Vagina (tissue), 2 donors: Measurements from ENCODE around the gene ELOVL1.

Source experiments
- POLR2A ChIP-seq, 2 donors: fragments of 450-650 bp; IDR thresholded peaks; one replicate each; pipeline ENCODE4 v1.6.1; 2017; ENCODE audit warnings: antibody characterized with exemption in 2 of 2, mild to moderate bottlenecking in 2 of 2, moderate library complexity in 2 of 2
- POLR2AphosphoS5 ChIP-seq, 2 donors: sonication (generic); formaldehyde crosslinking; IDR thresholded peaks; one replicate each; pipeline ENCODE4 v1.9.0; 2017; ENCODE audit warnings: antibody characterized with exemption in 2 of 2, mild to moderate bottlenecking in 2 of 2, low read depth in 1 of 2; ENCODE audit not compliant: insufficient read depth in 1 of 2

DNA sequence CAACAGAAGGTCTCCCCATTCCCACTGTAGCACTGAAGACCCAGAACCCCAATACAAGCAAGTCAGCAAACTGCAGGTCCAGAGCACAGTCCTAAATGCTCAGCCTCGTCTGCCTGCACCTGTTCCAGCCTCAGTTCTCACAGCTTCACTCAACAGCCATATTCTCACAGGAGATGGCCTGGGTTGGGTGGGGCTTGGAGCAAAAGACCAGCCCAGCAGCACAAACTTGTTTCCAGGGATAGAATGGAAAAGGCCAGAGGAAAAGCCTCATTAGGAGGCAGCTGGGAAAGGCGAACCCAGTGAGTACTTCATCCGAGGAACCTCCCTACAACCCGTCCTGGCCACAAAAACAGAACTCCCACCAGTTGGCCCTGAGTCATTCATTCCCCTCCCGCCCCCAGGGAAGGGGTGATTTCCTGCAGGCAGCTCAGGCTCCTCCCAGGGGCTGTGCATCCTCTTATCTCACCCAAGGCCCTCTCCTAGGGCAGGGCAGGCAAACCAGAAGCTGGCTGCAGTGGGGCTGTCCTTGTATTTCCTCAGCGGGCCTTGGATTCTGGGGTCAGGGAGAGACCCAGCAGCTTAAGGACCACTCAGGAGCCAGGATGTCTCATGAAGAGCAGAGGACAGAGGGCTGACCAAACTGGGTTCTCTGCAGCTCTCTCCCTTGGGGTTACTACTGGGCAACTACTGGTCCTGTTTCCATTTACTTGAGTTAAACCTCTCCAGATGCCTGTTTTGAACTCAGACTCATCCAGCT lies 37.6 kb downstream of the ELOVL1 start:
- TF ChIP-seq POLR2AphosphoS5 (IDR thresholded peaks at IDR 0.05; ENCODE audit: insufficient read depth in 1 of 2, low read depth in 1 of 2) = no peak
- TF ChIP-seq POLR2A (IDR thresholded peaks at IDR 0.05) = no peak
